DMS 273 (cell line): ENCODE results near the gene TSPAN14.

Experiments used
- DNase-seq: peaks from one replicate; lab custom pipeline; 2025; ENCODE audit not compliant: unreplicated experiment; lab: John Stamatoyannopoulos, UW

TSPAN14 gene

GRCh38 chr10:80580638-80581468, 126.7 kb downstream of the TSPAN14 start:
- no peak for DNase-seq

GRCh38 chr10:80581469-80581835, 127.3 kb downstream of the TSPAN14 start:
- no peak for DNase-seq

- no peak for DNase-seq
Observed at GRCh38 chr10:80582286-80582960, 128.3 kb downstream of the TSPAN14 start.
